HepG2 (cell line): ENCODE data around the gene GNAL. TPM values are rescaled to one million over a fixed set of nuclear protein-coding genes. Genes with fewer than 3 reads are reported as not detected.
A peak's percentile ranks its signal among the peaks of the same experiment; 100 is the strongest.

ENCODE experiments used
- ARID4A ChIP-seq: sonication (generic); formaldehyde crosslinking; IDR thresholded peaks from 2 replicates; pipeline ENCODE4 v1.5.0; 2020; ENCODE audit warnings: mild to moderate bottlenecking, missing genetic modification reagents, borderline replicate concordance
- ASH2L ChIP-seq: fragments of 300-600, 200-600 bp; sonication (generic); IDR thresholded peaks from 2 replicates; pipeline ENCODE4 v1.7.0; 2017; ENCODE audit warnings: low read depth, mild to moderate bottlenecking, moderate library complexity, mixed read lengths, low read length; ENCODE audit not compliant: insufficient read length
- ATM ChIP-seq: fragments of 450-650 bp; IDR thresholded peaks from 2 replicates; pipeline ENCODE4 v1.7.1; 2017; ENCODE audit warnings: mild to moderate bottlenecking, borderline replicate concordance
- CTCF ChIP-seq: sonication (generic); formaldehyde crosslinking; IDR thresholded peaks from 2 replicates; pipeline ENCODE4 v1.5.0; 2020; ENCODE audit warnings: mild to moderate bottlenecking, missing genetic modification reagents, moderate library complexity
- ELF4 ChIP-seq: sonication (generic); formaldehyde crosslinking; IDR thresholded peaks from 2 replicates; pipeline ENCODE4 v1.5.0; 2020; ENCODE audit warnings: missing genetic modification reagents, mild to moderate bottlenecking, moderate library complexity, borderline replicate concordance
- GFI1 ChIP-seq: sonication (generic); formaldehyde crosslinking; IDR thresholded peaks from 2 replicates; pipeline ENCODE4 v1.5.0; 2020; ENCODE audit warnings: missing genetic modification reagents, mild to moderate bottlenecking, borderline replicate concordance
- HDAC6 ChIP-seq: fragments of 200-600 bp; sonication (generic); IDR thresholded peaks from 2 replicates; pipeline ENCODE4 v1.7.0; 2017; ENCODE audit warnings: mild to moderate bottlenecking, antibody characterized with exemption, low read length, low read depth
- HNRNPLL ChIP-seq: fragments of 200-400 bp; formaldehyde crosslinking; IDR thresholded peaks from 2 replicates; pipeline ENCODE4 v1.6.1; 2017; ENCODE audit warnings: mild to moderate bottlenecking, low read depth, low read length; ENCODE audit not compliant: poor library complexity, severe bottlenecking
- MATR3 ChIP-seq: sonication (generic); formaldehyde crosslinking; IDR thresholded peaks from 2 replicates; pipeline ENCODE4 v1.4.0; 2020; ENCODE audit warnings: missing genetic modification reagents
- NFKBIZ ChIP-seq: IDR thresholded peaks from 2 replicates; pipeline ENCODE4 v1.6.1; 2018; ENCODE audit warnings: missing genetic modification reagents, missing compliant biosample characterization
- RBFOX2 ChIP-seq: fragments of 200-400 bp; formaldehyde crosslinking; IDR thresholded peaks from 2 replicates; pipeline ENCODE4 v1.6.1; 2017; ENCODE audit warnings: low read depth, mild to moderate bottlenecking, low read length
- RFXAP ChIP-seq: sonication (generic); formaldehyde crosslinking; IDR thresholded peaks from 2 replicates; pipeline ENCODE4 v1.4.0; 2020; ENCODE audit warnings: missing genetic modification reagents, borderline replicate concordance
- SATB2 ChIP-seq: sonication (generic); formaldehyde crosslinking; IDR thresholded peaks from 2 replicates; pipeline ENCODE4 v1.5.0; 2020; ENCODE audit warnings: missing genetic modification reagents
- SRF ChIP-seq: IDR thresholded peaks from 2 replicates; pipeline ENCODE4 v1.6.1; 2011; ENCODE audit warnings: mild to moderate bottlenecking, low read depth, low read length, moderate library complexity
- TRIM24 ChIP-seq: sonication (generic); formaldehyde crosslinking; IDR thresholded peaks from 2 replicates; pipeline ENCODE4 v1.8.0; 2022; ENCODE audit warnings: mild to moderate bottlenecking, missing genetic modification reagents
- ZBTB38 ChIP-seq: sonication (generic); formaldehyde crosslinking; IDR thresholded peaks from 2 replicates; pipeline ENCODE4 v1.5.1; 2020; ENCODE audit warnings: mild to moderate bottlenecking, missing genetic modification reagents
- ZFP90 ChIP-seq: sonication (generic); formaldehyde crosslinking; IDR thresholded peaks from 2 replicates; pipeline ENCODE4 v1.8.0; 2022; ENCODE audit warnings: missing genetic modification reagents, mild to moderate bottlenecking, inconsistent platforms, borderline replicate concordance
- ZNF747 ChIP-seq: sonication (generic); formaldehyde crosslinking; IDR thresholded peaks from 2 replicates; pipeline ENCODE4 v1.8.1; 2023; ENCODE audit warnings: missing genetic modification reagents, mild to moderate bottlenecking, borderline replicate concordance
- ZNF777 ChIP-seq: sonication (generic); formaldehyde crosslinking; IDR thresholded peaks from 2 replicates; pipeline ENCODE4 v1.4.0; 2020; ENCODE audit warnings: missing genetic modification reagents
- ZNF788 ChIP-seq: sonication (generic); formaldehyde crosslinking; IDR thresholded peaks from 2 replicates; pipeline ENCODE4 v1.5.0; 2020; ENCODE audit warnings: mild to moderate bottlenecking, missing genetic modification reagents, borderline replicate concordance
- ZNF790 ChIP-seq: sonication (generic); formaldehyde crosslinking; IDR thresholded peaks from 2 replicates; pipeline ENCODE4 v1.8.0; 2022; ENCODE audit warnings: missing genetic modification reagents, mild to moderate bottlenecking, borderline replicate concordance
- polyA plus RNA-seq, 8 experiments: library from polyadenylated mRNA; depleted of rRNA in 3 of 8; stranded (reverse) in 7 of 8; unstranded in 1 of 8; fragments of >200 nt; fragmentation: Illumina TruSeq in 4 of 8; extraction: Trizol in 4 of 8; gene quantifications; 2 replicates each; pipeline versions ENCODE4 v1.2.1 to v1.2.3, GENCODE V29; 2011 to 2016; ENCODE audit warnings: low read depth in 4 of 8, missing spikeins in 1 of 8, mixed read lengths in 1 of 8; ENCODE audit not compliant: insufficient read depth in 1 of 8
- total RNA-seq, 5 experiments: library from RNA; depleted of rRNA; stranded (reverse); fragments of >200 nt; fragmentation: Illumina TruSeq; extraction: Trizol; gene quantifications; 2 replicates each; pipeline ENCODE4 v1.2.3, GENCODE V29; 2016; ENCODE audit warnings: low read depth in 1 of 5

The GNAL gene
- total and polyA plus RNA-seq, 2 of the 13 experiments (the other 11 are each of a cell fraction or from before 2014, with no cell fraction given): 0.87 to 1.4 TPM

GRCh38 chr18:11908182-11909060 is 219.4 kb downstream of the GNAL start, which contains the start of gene MPPE1 (continued):
- peak; percentile 81; the same call in 1 of the 2 replicates for TF ChIP-seq ZNF788 (CRISPR knock-in tag)
- TF ChIP-seq ZNF777: peak; percentile 85
- TF ChIP-seq RBFOX2: peak; percentile 91
- no peak for TF ChIP-seq HDAC6
- no peak for TF ChIP-seq SATB2 (CRISPR knock-in tag)
- TF ChIP-seq ATM: no peak
- peak; percentile 55; the same call in 1 of the 2 replicates for TF ChIP-seq ZBTB38 (CRISPR knock-in tag)
- no peak for TF ChIP-seq ZNF790
- TF ChIP-seq ASH2L: peak; percentile 83
- TF ChIP-seq TRIM24: no peak
- TF ChIP-seq GFI1 (CRISPR knock-in tag): peak; percentile 38; the same call in 1 of the 2 replicates
- TF ChIP-seq ZFP90 (CRISPR knock-in tag): peak; percentile 28; the same call in 1 of the 2 replicates
- TF ChIP-seq SRF: no peak
- TF ChIP-seq ARID4A (CRISPR knock-in tag): peak; percentile 82
- peak; percentile 95 for TF ChIP-seq HNRNPLL
- peak; percentile 90 for TF ChIP-seq ELF4
- TF ChIP-seq RFXAP: 0 out of 2 replicates have a peak, but pooled peaks have one; percentile 27
- TF ChIP-seq CTCF (CRISPR knock-in tag): peak; percentile 26; the same call in 1 of the 2 replicates
- no peak for TF ChIP-seq NFKBIZ (CRISPR knock-in tag)
- no peak; the same call in 1 of the 2 replicates for TF ChIP-seq ZNF747
- no peak for TF ChIP-seq MATR3 (CRISPR knock-in tag)
